Erythroblast (primary cell): ENCODE results near the gene VWA5B2.

Experiments used
- DNase-seq, 2 experiments: peaks; one replicate each; lab custom pipeline; 2025; lab: John Stamatoyannopoulos, UW
- GATA1 ChIP-seq: IDR thresholded peaks from 2 replicates; pipeline ENCODE4 v1.6.1; 2011; ENCODE audit warnings: low read depth, mild to moderate bottlenecking, control low read depth, low read length, moderate library complexity
- POLR2A ChIP-seq: IDR thresholded peaks from 2 replicates; pipeline ENCODE4 v1.6.1; 2011; ENCODE audit warnings: mild to moderate bottlenecking, low read length

VWA5B2 gene

DNA sequence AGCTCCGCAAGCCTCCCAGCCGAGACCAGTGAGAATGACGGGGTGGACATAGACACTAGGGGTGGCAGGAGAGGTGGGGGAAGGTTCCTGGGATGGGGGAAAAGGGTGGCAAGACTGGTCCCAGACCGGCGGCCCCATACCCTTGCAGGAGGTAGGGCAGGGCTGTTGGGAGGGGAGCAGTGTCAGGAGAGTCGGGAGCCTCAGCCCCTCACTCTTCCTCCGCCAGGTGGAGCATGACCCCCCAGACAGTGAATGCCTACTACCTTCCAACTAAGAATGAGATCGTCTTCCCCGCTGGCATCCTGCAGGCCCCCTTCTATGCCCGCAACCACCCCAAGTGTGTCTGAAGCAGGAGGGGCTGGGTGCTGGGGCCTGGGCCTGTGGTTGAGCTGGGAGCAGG lies 60.9 kb downstream of the VWA5B2 start:
- TF ChIP-seq POLR2A = no peak
- no peak for TF ChIP-seq GATA1

DNA sequence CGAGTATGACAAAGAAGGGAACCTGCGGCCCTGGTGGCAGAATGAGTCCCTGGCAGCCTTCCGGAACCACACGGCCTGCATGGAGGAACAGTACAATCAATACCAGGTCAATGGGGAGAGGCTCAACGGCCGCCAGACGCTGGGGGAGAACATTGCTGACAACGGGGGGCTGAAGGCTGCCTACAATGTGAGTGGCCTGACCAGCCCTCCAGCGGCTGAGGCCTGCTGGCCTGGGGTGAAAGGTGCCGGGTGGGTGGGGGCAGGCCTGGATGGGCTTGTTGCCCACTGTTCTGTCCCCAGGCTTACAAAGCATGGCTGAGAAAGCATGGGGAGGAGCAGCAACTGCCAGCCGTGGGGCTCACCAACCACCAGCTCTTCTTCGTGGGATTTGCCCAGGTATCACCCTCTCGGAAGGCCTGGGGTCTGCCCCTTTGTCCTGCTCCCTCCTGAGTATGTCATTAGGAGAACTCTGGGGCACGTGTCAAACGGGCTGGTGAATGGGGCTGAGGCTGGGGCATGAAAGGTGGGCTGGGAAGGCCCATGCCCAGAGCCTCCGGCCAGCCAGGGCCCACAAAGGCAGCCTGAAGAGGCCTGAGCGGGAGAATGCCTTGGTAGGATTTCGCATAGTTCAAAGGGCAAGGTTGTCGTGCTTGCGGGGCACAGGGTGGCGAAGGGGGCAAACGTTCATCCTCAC lies 61.8 kb downstream of the VWA5B2 start:
- no peak for DNase-seq
- no peak for TF ChIP-seq POLR2A
- TF ChIP-seq GATA1 = no peak

More for the DNA sequence above, 60.9 kb downstream of the VWA5B2 start:
- DNase-seq = no peak
